PFSK-1 (cell line): ENCODE data around the gene KCNG2.

Experiments used
- FOXP2 ChIP-seq: optimal IDR thresholded peaks from 2 replicates; pipeline ENCODE3; 2011; ENCODE audit warnings: borderline replicate concordance, control low read depth, inconsistent platforms; ENCODE audit not compliant: insufficient read depth; ENCODE audit errors: extremely low read length, extremely low read depth
- POLR2AphosphoS5 ChIP-seq: IDR thresholded peaks from 2 replicates; pipeline ENCODE4 v1.6.1; 2012; ENCODE audit warnings: low read depth, mild to moderate bottlenecking, control low read depth, low read length, moderate library complexity
- SIN3A ChIP-seq: IDR thresholded peaks from 2 replicates; pipeline ENCODE4 v1.6.1; 2012; ENCODE audit warnings: mild to moderate bottlenecking, low read length, moderate library complexity, borderline replicate concordance; ENCODE audit not compliant: insufficient read depth
- TAF1 ChIP-seq: IDR thresholded peaks from 2 replicates; pipeline ENCODE4 v1.6.1; 2012; ENCODE audit warnings: low read length, control low read depth, borderline replicate concordance; ENCODE audit not compliant: insufficient read depth
- TF ChIP-seq, protein P1 (sequence below), 2 experiments: IDR thresholded peaks; 2 replicates each; pipeline versions ENCODE4 v1.6.1 to v1.8.0; 2011 to 2012; ENCODE audit warnings: low read depth in 2 of 2, low read length in 2 of 2, control low read depth in 1 of 2, inconsistent platforms in 1 of 2, mild to moderate bottlenecking in 1 of 2, moderate library complexity in 1 of 2; ENCODE audit not compliant: insufficient read depth in 1 of 2

KCNG2 gene

GRCh38 chr18:79875931-79876461 lies 78.3 kb downstream of the KCNG2 start:
- TF ChIP-seq POLR2AphosphoS5 (no peak), TAF1 (no peak), SIN3A (no peak), FOXP2 (no peak)
- TF ChIP-seq, protein P1, sequence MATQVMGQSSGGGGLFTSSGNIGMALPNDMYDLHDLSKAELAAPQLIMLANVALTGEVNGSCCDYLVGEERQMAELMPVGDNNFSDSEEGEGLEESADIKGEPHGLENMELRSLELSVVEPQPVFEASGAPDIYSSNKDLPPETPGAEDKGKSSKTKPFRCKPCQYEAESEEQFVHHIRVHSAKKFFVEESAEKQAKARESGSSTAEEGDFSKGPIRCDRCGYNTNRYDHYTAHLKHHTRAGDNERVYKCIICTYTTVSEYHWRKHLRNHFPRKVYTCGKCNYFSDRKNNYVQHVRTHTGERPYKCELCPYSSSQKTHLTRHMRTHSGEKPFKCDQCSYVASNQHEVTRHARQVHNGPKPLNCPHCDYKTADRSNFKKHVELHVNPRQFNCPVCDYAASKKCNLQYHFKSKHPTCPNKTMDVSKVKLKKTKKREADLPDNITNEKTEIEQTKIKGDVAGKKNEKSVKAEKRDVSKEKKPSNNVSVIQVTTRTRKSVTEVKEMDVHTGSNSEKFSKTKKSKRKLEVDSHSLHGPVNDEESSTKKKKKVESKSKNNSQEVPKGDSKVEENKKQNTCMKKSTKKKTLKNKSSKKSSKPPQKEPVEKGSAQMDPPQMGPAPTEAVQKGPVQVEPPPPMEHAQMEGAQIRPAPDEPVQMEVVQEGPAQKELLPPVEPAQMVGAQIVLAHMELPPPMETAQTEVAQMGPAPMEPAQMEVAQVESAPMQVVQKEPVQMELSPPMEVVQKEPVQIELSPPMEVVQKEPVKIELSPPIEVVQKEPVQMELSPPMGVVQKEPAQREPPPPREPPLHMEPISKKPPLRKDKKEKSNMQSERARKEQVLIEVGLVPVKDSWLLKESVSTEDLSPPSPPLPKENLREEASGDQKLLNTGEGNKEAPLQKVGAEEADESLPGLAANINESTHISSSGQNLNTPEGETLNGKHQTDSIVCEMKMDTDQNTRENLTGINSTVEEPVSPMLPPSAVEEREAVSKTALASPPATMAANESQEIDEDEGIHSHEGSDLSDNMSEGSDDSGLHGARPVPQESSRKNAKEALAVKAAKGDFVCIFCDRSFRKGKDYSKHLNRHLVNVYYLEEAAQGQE (IDR thresholded peaks at IDR 0.05; ENCODE audit: insufficient read depth in 1 of 2, low read depth in 2 of 2, low read length in 2 of 2), result no peak

DNA sequence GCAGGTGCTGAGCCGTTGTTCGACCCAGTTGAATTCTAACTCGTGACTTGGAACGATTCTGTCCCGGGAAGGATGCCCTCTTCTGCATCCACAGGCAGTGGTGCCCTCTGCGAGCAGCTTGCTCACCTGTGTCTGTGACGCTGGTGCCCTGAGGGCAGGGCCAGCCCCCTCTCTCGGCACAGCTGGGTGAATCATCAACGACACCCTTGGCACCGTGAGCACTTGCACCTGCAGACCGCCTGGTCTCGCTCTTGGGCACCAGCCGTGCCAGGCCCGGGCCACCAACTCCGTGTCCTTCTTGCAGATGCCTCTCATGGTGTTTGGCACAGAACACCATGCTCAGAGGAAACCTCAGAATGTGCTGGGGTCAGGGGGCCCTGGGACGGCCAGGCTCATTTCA lies 78.8 kb downstream of the KCNG2 start:
- TF ChIP-seq, protein P1 (IDR thresholded peaks at IDR 0.05; ENCODE audit: insufficient read depth in 1 of 2, low read depth in 2 of 2, low read length in 2 of 2), result no peak
- TF ChIP-seq FOXP2 (no peak), SIN3A (no peak), POLR2AphosphoS5 (no peak), TAF1 (no peak)

GRCh38 chr18:79877163-79878091 lies 79.7 kb downstream of the KCNG2 start:
- TF ChIP-seq POLR2AphosphoS5 (no peak), FOXP2 (no peak)

DNA sequence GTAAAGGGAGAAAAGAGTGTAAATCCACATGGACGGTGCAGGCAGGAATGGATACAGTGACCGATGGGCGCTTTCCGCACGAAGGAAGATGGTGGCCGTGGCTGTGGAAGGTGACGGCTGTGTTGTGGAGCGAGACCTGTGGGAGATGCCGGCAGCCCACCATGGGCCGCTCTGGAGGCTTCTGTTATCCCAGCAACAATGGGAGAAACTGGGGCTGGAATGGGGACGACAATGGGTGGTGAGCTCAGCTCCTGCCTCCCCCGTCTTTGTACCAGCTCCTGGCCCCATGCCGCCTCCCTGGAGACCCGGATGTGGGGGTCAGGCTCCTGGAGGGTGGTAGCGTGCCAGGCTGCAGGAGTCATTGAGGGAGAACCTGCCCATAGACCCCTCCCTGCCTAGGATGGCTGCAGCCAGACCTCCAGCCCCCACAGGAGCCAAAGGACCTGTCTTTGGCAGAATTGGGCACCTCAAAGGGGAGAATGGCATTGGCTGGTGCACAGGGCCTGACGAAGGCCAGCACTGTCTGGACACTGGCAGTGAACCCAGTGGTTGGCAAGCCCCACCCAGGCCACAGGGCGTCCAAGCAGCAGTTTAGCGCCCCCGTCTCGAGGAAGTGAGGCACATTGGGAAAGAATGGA lies 81.1 kb downstream of the KCNG2 start:
- TF ChIP-seq POLR2AphosphoS5 (no peak), FOXP2 (no peak), SIN3A (no peak), TAF1 (no peak)
- TF ChIP-seq, protein P1 (IDR thresholded peaks at IDR 0.05; ENCODE audit: insufficient read depth in 1 of 2, low read depth in 2 of 2, low read length in 2 of 2), result no peak

DNA sequence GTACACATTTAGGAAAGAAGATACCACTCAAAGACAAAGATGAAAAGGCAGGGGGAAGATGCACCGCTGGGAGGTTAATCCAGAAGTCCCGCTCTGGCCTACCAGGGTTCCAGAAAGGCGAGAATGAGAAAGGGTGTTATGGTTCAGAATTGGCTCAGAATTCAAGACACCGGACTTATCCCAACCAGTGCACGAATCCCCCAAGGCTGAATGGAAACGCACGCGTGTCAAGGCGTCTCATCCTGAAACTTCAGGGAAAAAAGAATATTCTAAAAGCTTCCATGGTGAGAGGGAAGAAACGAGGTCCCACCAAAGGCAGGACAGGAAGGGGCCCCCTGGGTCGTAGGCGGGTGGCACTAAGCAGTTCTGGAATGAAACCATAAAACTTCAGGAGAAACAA lies 81.8 kb downstream of the KCNG2 start:
- TF ChIP-seq SIN3A (no peak), FOXP2 (no peak), TAF1 (no peak), POLR2AphosphoS5 (no peak)
